Activated CD4-positive, alpha-beta T cell treated with anti-CD3 and anti-CD28 coated beads, Interleukin-2, amount 50 U/mL, for 48 hours (primary cell): Measurements from ENCODE around the gene GRIN2A.

ENCODE experiments used
- DNase-seq, 2 experiments: peaks; one replicate each; pipeline ENCODE4 v3.0.0-alpha.2; 2020

The GRIN2A gene

DNA sequence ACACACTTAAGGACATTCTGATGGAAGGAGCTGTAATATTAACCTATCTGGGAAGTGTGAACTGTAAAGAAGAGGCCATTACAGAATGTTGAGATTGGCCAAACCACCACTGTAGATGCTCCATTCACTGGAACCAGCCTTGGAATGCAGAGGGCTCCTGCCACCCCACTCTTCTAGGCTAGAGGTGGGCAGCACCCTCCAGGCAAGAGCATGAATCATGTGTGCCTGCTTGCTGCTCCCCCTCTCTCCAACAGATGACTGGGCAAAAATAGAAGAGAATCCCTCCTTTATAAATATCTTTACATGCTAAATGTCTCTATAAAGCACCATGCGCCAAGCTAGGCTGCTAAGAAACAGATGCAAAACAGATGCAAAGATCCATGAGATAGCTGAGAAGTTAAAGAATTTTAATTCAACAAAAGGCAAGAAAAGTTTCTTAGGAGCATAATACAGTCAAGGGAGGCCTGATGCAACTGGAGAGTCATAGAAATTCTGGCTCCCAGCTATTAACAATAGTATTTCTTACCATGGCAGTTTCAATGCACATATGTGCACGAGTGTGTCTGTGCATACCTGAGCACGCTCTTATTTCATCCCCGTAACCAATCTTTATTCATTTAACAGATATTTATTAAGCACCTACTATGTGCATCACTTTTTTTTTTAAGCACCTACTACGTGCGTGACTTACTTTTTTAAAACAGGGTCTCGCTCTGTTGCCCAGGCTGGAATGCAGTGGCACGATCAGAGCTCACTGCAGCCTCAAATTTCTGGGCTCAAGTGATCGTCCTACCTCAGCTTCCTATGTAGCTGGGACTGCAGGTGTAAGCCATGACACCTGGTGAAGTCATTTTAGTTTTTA, 53.6 kb downstream of the GRIN2A start:
- no peak for DNase-seq

DNA sequence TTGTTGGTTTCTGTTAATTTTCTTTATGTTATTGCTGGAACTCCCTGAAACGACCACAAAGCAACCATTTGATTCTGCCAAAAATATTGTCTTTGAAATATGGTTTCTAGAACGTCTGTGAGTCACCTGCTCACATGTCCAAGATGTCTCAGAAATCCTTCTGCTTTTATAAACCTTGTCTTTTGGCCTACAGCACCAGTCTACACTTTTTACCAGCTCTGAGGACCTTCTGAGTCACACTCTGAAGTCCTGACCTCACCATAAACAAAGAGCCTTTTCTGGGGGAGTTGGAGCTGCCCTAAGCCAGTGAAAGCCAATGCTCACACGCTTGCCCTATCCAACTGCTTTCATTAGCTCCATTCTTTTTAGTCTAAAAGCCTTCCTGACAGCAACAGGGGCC, 55.5 kb downstream of the GRIN2A start:
- DNase-seq, result no peak

DNA sequence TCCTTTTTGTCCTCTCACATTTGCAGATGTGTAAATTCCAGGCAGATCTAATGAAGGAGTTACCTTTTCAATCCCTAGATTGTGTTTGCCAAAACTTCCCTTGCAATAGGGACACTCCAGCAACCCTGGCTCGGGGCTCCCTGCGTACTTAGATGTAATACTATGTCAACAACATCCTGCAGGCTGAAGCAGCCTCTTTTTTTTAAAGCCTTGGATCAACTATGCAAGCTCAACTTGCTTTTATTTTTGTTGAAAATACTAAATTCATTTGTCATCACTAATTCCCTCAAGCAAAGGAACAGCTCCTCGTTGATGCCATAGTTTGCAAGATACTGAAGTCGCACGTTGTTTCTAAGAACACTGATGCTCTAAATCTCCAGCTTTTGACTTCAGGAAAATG, 59.1 kb downstream of the GRIN2A start:
- DNase-seq, result no peak

DNA sequence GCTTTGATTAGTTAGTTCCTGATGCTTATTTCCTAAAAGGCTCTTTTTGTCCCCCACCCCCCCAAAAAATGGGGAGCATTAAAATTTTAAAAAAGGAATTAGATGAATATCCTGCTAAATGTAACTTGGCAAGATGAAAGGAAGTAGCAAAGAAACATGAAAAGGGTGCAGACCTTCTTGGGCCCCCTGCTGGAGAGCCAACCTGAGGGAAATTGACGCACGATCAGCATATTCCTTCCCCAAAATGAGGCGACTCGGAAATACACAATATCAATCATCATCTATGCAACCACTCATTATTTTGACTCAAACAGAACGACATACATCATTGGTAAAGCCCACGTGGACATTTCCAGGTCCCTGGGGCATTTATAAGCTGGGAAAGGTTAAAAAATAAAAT, 59.7 kb downstream of the GRIN2A start:
- DNase-seq, result no peak

DNA sequence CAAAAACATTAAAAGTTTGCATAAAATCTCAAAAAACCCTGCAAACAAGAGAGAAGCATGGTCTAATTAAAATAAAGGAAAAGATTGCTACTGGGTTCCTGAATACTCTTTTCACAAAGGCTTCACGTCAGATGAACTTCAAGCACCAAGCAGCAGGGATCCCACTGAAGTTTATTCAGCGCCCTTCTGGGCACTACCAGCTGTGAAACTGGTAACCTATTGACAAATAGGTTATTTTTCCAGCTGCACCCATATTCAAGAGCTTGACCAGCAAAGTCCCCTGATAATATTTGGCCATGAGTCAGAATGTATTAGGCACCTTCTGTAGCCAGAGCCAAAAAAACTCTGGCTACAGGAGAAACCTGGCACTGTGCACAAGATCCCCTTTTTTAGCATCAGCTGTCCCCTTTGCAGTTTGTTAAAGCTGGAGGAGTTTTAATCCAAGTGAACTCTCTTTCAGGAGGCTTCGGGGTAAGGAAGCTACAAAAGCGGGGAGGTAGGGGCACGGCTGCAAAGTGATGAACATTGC, 60.3 kb downstream of the GRIN2A start:
- no peak for DNase-seq

GRCh38 chr16:10121491-10121890, 60.7 kb downstream of the GRIN2A start:
- no peak for DNase-seq

DNA sequence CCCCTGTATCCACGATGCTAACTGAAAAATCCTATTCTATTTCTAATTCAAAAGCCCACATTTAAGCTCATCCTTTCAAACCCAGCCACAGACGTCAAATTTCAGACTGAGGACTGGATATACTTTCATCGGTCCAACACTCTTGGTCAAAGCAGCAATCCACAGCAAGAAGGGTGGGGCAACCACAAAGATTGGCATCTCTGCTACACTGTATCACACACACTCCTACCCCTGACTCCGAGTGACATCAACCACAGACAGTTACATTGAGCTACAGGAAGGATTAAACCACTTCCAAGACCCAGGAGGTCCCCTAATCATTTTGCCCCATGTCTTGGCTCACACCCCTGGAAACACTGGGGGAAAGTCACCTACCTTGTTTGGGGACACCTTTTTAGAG, 61.3 kb downstream of the GRIN2A start:
- DNase-seq, result no peak

DNA sequence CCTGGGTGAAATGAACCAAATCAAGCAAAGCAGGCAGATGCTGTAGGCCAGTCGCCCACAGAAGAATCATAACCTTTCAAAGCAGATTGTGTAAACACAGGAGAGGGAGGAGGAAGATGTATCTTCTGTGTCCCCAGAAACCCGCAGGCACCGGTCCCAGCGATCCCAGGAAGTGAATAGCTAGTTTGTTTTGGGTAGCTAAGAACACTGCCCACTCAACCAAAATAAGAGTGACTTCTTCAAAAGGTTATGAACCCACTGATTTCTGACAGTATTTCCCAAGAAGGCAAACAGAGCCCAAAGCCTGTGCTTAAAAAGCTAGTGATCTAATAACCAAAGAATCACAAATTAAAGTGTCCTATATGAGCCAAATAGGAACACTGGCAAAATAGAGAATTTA, 67.8 kb downstream of the GRIN2A start:
- no peak for DNase-seq

DNA sequence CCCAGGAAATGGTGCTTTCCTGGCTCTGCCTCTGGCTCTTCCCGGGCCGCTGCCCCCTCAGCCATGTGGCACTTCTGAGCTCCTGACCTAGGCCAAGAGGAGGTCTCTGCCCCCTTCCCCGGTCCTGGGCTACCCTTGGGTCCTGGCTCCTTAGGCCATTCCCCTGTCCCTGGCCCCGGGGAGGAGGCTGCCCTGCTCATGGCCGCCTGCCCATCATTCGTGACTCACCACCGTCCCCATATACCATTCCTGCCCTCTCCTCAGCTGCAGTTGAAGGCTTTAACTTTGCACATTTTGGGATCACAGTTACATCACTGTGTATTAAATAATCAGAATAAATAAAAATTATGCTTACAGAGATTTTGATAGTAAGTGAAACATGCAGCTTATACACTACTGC, 69.0 kb downstream of the GRIN2A start:
- DNase-seq, result no peak

GRCh38 chr16:10112021-10112420, 70.2 kb downstream of the GRIN2A start:
- DNase-seq, result no peak

GRCh38 chr16:10111156-10111761, 71.0 kb downstream of the GRIN2A start:
- no peak for DNase-seq

DNA sequence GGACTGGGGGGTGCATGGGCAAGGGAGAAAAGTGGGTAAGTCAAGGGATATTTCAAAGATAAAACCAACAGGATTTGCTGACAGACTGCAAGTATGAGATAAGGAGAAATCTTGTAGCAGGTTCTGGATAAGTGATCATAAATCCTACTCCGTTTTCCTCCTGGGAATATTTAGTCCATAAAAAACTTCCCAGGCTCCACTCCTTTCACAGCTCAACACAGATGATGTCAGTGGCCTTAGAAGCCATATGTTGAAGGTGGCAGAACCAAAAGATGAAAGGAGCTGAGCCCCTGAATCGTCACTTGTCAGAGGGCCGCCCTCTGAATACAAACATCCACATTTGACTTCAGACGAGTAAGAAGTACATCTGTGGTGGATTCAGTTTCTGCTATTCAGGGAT, 71.7 kb downstream of the GRIN2A start:
- no peak for DNase-seq

GRCh38 chr16:10107081-10107480, 75.1 kb downstream of the GRIN2A start:
- DNase-seq, result no peak

DNA sequence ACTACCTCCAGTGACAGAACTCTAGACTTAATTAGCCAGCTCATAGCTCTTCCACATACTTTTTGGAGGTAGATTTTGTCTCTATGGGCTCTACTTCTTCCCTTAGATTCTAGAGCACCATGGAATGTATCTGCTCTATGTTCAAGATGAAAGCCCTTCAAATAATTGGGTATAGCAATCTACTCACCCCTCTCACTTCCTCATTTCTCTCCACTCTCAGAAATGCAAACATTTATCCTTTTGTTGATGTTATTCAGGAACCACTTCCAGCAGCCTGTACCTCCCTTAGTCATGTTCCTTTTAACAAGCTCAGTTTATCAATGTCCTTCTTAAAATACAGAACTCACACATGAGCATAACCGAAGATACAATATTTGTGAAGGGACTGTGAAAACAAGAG, 78.5 kb downstream of the GRIN2A start:
- no peak for DNase-seq

DNA sequence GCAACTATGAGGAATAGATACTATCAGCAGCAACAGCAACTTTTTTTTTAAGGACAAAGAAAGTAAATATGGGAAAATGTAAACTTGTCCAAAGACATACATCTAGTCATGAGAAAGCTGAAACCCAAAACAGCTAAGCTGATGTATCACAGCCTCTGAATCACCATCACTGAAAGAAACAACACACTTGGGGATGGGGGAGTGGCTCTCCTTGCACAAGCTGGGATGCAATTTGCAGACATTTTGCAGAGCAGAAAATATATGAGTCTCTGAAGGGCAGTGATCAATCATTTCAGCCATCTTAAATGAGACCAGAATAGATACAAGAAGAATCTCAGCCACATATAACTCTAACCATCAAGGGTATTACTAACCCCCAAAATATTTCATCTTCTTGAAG, 79.1 kb downstream of the GRIN2A start:
- no peak for DNase-seq

GRCh38 chr16:10100829-10101228, 81.4 kb downstream of the GRIN2A start:
- DNase-seq, result no peak

- no peak for DNase-seq
Measured at GRCh38 chr16:10098991-10099390, 83.2 kb downstream of the GRIN2A start.

GRCh38 chr16:10097271-10097670, 85.0 kb downstream of the GRIN2A start:
- DNase-seq, result no peak

GRCh38 chr16:10093576-10093975, 88.7 kb downstream of the GRIN2A start:
- no peak for DNase-seq

DNA sequence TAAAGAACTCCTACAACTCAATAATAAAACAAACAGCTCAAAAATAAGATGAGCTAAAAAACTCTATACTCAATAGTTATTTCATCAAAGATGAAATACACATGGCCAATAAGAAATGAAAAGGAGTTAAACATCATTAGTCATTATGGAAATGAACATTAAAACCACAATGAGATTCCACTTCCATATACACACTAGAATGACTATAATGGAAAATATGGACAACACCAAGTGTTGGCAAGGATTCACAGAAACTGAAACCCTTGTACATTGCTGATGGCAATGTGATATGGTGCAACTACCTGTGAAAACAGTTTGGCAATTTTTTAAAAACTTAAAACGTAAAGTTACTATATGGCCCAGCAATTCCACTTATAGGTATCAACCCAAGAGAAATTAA, 91.4 kb downstream of the GRIN2A start:
- DNase-seq, result no peak

DNA sequence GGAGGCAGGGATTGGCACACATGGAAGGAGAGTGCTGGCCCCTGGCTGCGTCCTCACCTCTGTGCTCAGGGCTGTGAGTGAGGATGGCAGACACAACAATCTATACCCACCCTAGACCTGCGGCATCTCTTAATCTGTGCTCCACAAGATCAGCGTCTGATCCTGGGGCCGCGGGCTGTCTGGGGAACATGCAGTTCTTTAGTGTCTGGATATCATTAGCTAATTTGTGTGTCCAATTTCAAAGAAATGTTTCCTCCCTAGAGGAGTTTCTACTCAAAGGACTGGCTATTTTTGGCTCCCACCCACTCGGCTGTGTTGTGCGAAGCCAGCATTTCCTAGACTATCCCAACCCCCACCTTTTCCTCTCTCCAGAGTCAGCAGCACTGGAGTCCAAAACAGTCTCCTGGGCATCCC, 93.8 kb downstream of the GRIN2A start:
- no peak for DNase-seq

- no peak for DNase-seq
Measured at GRCh38 chr16:10087151-10087550, 95.1 kb downstream of the GRIN2A start.

DNA sequence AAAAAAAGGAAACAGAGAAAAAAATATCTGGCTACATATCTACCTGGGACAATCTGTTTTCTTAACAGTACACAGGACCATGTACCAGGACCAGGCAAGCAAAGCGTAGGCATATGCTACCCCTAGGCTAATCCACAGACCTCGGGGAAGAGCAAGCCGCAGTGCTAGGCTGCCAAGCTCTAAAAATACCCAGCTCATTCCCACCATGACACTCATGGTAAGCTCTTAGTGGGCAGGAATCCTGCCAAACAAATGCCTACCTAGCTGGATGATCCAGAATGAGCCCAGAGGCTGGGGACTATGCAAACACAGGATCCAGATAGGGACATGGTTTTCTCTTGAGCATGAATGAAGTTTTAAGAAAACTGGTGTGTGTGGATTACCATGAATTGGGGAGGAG, 95.6 kb downstream of the GRIN2A start:
- no peak for DNase-seq

- no peak for DNase-seq
Measured at GRCh38 chr16:10085078-10085798, 97.0 kb downstream of the GRIN2A start.
